GM12873 (cell line): ENCODE data around the gene FREY1.

Experiments
- TF ChIP-seq, protein P1 (sequence below): IDR thresholded peaks from 2 replicates; pipeline ENCODE4 v1.5.1; 2012; ENCODE audit warnings: low read depth, mild to moderate bottlenecking, moderate library complexity, low read length, control low read depth; ENCODE audit not compliant: insufficient read depth; ENCODE audit errors: missing control alignments

FREY1 gene

DNA sequence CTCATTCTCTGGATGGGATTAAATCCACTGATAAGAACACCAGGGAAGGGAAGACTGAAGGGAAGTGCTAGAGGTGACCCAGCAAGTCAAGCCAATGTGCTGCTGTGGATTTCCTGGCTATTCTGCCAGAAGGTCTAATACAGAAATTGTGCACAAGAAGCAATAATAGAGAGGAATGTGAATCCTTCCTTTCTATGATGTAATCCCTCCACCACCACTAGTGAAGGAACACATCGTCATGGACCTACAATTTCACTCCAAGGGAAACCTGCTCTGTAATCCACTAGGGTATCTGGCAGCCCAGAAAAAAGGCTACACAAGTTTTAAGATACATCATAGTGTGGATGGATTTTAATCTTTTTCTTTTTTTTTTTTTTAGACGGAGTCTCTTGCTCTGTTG is 32.8 kb upstream of the FREY1 start:
- TF ChIP-seq, protein P1, sequence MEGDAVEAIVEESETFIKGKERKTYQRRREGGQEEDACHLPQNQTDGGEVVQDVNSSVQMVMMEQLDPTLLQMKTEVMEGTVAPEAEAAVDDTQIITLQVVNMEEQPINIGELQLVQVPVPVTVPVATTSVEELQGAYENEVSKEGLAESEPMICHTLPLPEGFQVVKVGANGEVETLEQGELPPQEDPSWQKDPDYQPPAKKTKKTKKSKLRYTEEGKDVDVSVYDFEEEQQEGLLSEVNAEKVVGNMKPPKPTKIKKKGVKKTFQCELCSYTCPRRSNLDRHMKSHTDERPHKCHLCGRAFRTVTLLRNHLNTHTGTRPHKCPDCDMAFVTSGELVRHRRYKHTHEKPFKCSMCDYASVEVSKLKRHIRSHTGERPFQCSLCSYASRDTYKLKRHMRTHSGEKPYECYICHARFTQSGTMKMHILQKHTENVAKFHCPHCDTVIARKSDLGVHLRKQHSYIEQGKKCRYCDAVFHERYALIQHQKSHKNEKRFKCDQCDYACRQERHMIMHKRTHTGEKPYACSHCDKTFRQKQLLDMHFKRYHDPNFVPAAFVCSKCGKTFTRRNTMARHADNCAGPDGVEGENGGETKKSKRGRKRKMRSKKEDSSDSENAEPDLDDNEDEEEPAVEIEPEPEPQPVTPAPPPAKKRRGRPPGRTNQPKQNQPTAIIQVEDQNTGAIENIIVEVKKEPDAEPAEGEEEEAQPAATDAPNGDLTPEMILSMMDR = no peak

DNA sequence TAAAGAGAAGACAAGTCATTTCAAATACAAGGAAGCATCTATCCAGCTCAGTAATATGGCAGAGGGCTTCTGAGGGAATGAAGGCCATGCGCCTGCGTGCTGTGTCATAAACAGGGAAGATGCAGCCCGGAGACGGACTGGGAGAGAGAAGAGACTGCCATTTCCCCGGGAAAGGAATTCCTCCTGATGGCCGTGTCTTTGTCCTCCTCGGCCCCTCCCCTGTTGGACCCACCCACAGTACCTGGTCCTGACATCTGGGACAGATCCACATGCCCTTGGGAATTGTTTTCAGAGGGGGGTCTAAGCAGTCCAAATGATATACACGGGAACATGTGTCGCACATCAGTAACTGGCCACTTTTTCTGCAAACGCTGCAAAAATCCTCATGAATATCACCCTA is 30.8 kb upstream of the FREY1 start:
- TF ChIP-seq, protein P1 = no peak

DNA sequence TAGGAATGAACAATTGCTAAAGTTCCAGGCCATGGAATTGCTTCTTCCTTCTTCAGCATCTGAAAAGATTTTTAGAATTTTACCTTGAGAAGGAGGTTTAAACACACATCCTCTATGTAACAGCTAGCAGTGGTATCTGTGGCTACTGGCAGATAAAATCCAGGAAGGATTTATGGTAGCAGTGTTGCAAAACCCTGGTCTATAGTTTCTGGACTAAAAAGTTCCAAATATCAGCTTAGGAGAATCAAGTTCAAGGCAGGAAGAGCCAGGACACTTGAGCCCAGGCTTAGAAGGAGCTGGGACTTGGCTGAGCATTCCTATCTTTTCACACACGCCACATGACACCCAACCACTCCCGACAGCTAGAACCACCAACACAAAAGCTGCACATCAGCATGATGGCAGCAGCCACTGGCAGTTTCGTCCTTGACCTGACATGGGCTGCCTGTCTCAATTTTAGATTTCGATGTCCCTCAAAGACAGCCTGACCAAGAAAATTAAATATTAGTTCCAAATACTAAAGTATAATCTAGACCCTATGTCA is 29.5 kb upstream of the FREY1 start:
- TF ChIP-seq, protein P1 = no peak

DNA sequence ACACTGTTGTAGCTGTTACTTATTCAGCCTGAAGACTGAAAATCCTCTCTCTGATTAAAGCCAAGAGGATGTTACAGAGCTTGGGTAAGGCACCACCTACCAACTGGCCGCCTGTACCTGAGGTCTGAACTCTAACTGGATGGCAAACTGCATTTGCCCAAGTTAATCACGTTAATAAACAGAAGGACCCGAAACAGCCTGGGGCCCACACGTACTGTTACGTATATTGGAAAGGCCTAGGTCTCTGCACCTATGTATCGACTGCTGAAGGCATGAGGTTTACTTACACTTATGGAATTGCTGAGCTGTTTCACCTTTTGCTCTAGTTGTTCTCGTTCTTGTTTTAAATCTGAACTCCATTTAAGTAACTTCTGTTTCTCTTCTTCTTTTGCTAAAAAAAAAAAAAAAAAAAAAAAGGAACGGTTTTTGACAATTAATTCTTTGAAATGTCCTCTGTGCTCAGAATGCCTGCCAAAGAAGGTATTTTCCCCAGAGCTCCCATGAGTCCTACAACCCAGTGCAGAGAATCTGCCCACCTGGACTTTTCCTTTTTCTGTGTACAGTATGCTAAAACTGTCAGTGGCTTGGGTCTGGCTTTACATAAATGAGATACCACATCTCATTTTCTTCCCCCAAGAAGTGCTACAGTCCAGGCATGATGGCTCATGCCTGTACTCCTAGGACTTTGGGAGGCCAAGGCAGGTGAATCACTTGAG is 28.4 kb upstream of the FREY1 start:
- TF ChIP-seq, protein P1 = no peak

DNA sequence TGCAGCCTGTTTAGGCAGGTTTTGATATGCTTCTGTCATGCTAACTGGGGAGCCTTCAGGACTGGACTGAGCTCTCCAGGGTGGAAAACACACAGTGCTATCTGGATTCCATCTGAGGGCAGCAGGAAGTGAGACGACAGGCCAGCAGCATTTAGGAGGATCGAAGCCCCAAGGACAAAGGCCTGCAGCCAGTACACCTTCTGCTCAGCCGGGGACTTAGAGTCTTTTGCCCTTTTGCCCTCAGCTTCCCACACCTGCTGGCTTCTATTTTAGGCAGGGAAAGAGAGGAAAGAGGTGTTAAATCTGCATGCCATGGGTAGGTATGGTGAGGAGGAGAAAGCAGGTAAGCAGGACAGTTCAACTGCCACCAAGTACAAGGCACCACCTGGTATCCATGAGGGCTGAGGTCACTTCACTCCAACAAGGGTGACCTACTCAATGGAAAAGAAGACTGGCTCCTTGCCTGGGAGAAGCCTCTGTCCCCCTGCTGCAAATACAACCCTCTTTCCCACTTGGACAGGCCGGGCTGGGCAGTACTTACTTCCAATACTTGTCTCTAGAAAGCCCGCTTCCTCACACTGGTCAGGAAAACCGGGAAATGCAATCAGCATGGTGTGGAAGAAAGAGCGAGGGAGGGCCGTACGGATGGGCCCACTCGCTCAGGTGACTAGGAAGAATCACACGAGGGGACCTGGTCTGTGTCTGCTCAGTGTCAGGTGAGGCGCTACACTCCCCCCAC is 27.7 kb upstream of the FREY1 start:
- TF ChIP-seq, protein P1 = no peak

DNA sequence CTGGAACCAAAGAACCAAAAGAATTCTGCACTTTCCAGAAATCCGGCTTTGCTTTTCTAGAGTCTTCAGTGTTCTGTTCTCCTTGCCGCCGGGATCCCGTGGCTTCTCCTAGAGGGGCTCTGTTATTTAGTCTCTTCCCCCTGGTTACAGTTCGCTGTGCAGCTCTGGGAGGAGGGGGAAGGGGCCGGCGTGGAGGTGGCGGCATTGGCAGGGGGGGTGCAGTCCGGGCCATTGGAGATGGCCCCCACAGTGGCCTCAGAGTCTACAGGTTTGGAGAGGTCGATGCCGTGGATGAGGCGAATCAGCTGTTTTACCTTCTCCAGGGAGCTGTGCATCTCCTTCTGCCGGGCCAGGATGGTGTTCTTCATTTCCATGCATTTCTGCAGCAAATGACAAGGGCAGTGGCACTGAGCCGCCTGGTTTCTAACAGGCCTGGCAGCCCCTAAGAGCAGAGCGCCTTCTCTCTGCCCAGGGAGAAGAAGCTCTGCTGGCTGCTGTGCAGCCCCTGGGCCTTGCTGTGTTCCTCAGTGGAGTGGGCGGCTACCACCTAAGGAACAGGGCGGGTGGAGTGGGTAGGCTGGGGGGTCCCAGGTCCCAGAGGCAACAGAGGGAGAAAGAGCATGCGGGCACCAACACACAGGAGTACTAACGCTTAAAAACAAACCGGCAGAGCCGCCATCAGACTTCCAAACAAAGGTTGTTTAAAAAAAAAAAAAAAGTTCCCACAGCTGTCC is 26.9 kb upstream of the FREY1 start:
- TF ChIP-seq, protein P1 = no peak
